Stimulated activated CD4-positive, alpha-beta T cell treated with anti-CD3 and anti-CD28 coated beads, Interleukin-1b, Interleukin-23, amount 100 ng/mL, for 24 hours (primary cell): ENCODE measurements around the gene ZSWIM3.

Experiments used
- DNase-seq, 4 experiments: peaks; one replicate each; pipeline ENCODE4 v3.0.0-alpha.2; 2020; ENCODE audit warnings: low read depth in 4 of 4, low spot score in 1 of 4

The ZSWIM3 gene

GRCh38 chr20:45927071-45927878 is 69.9 kb downstream of the ZSWIM3 start:
- DNase-seq: no peak
